ENCODE results near the gene PRDM2. TPM values are rescaled to one million over a fixed set of nuclear protein-coding genes. Genes with fewer than 3 reads are reported as not detected.

PRDM2 gene
- total RNA-seq, 1 experiment from 2014 or later, result 9.2 TPM

- DNase-seq (ENCODE audit: low read depth), result peak; percentile 6
These were observed 92.4 kb downstream of the PRDM2 start for GRCh38 chr1:13792419-13792818.

GRCh38 chr1:13793088-13793730, 93.2 kb downstream of the PRDM2 start:
- DNase-seq (ENCODE audit: low read depth), result no peak

GRCh38 chr1:13794231-13795187, 94.5 kb downstream of the PRDM2 start:
- DNase-seq (ENCODE audit: low read depth), result no peak

GRCh38 chr1:13797397-13797796, 97.4 kb downstream of the PRDM2 start:
- DNase-seq (ENCODE audit: low read depth), result no peak

GRCh38 chr1:13798120-13798519, 98.1 kb downstream of the PRDM2 start:
- DNase-seq (ENCODE audit: low read depth), result no peak

- DNase-seq (ENCODE audit: low read depth), result no peak
These were observed 99.7 kb downstream of the PRDM2 start for GRCh38 chr1:13799502-13800283.

GRCh38 chr1:13801232-13801631, 101.2 kb downstream of the PRDM2 start:
- no peak for DNase-seq (ENCODE audit: low read depth)

GRCh38 chr1:13801655-13802486, 101.9 kb downstream of the PRDM2 start:
- DNase-seq (ENCODE audit: low read depth), result no peak

- DNase-seq (ENCODE audit: low read depth), result no peak
These were observed 103.0 kb downstream of the PRDM2 start for GRCh38 chr1:13802782-13803545.

GRCh38 chr1:13803546-13804239, 103.7 kb downstream of the PRDM2 start:
- no peak for DNase-seq (ENCODE audit: low read depth)

- no peak for DNase-seq (ENCODE audit: low read depth)
These were observed 104.2 kb downstream of the PRDM2 start for GRCh38 chr1:13804240-13804633.

GRCh38 chr1:13805431-13805830, 105.4 kb downstream of the PRDM2 start:
- no peak for DNase-seq (ENCODE audit: low read depth)

GRCh38 chr1:13806108-13806507, 106.1 kb downstream of the PRDM2 start:
- no peak for DNase-seq (ENCODE audit: low read depth)

- peak; percentile 7 for DNase-seq (ENCODE audit: low read depth)
These were observed 107.2 kb downstream of the PRDM2 start for GRCh38 chr1:13807209-13807608.

GRCh38 chr1:13808729-13809131, 108.7 kb downstream of the PRDM2 start:
- peak; percentile 29 for DNase-seq (ENCODE audit: low read depth)

GRCh38 chr1:13809461-13810159, 109.6 kb downstream of the PRDM2 start:
- peak; percentile 8 for DNase-seq (ENCODE audit: low read depth)

GRCh38 chr1:13812456-13813397, 112.7 kb downstream of the PRDM2 start:
- DNase-seq (ENCODE audit: low read depth), result peak; percentile 12

- no peak for DNase-seq (ENCODE audit: low read depth)
These were observed 113.5 kb downstream of the PRDM2 start for GRCh38 chr1:13813398-13814012.
